OCI-M1 (cell line): Measurements from ENCODE around the gene OGFOD2.

ENCODE experiments used
- DNase-seq: peaks from one replicate; lab custom pipeline; 2025; lab: John Stamatoyannopoulos, UW

The OGFOD2 gene

DNA sequence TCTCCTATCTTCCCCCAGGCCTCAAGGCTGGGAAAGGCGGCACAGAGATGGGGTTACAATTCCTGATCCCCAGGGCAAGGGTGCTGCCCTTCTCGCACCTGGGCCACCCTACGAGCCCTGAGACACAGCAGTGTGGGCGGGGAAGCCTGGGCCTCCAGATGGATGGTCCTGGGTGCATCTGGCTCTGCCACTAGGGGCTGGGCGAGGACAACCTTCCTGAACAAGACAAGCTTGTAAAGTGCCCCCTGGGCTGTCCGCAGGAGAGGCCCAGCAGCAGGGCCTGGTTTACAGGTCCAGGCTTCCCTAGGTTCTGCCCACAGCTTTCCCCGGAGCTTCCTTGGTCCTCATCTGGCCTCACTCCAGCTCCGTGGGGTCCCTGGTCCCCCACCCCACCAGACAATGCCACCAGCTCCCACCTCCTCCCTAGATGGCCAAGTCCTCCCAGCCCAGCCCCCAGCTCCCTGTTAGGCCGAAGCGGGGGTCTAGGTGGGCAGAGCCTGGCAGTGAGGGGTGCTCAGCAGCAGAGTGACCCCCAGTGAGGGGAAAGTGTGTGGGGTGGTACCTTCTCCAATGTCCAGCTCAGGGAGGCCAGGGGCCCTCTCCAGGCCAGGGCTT is 14.3 kb downstream of the OGFOD2 start:
- no peak for DNase-seq

DNA sequence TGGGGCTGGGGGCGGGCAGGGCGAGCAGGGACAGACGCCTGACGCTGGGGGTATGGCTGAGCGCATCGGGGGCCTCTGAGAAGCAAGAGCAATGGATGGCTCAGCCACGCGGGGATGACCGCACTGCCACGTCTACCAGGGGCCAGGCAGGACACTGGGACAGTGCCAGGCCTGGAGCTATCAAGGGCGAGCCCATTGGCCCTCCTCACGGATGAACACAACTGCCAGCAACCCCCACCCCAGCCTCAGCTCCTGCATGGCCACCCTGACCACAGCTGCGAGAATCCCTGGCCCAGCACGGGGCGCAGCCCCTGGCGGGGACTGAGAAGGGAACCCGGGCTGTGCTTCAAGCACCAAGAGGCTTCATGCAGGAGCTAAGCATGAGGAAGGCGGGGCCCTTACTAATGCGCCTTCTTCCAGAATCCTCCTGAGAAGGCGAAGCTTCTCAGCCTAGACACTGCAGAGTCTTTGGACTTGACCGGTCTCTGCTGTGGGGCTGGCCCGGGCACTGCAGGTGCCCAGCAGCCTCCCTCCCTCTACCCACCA is 14.9 kb downstream of the OGFOD2 start:
- DNase-seq, result no peak

DNA sequence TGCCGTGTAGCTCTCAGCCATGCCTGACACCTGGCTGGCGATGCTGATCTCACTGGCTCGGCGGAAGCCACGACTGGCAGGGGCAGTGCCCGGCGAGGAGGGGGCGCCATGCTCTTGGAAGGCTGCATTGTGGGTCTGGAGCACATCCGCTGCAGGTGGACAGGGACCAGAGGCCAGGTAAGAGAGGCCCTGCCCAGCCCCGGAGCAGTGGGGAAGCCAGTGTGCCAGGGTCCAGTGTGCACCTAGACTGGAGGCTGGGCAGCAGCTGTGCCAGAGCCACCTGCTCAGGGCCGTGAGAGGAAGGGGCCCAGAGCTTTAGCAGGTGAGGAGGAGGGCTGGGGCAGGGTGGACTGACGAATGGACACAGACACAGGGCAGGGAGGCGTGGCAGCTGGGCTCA is 15.5 kb downstream of the OGFOD2 start:
- no peak for DNase-seq

DNA sequence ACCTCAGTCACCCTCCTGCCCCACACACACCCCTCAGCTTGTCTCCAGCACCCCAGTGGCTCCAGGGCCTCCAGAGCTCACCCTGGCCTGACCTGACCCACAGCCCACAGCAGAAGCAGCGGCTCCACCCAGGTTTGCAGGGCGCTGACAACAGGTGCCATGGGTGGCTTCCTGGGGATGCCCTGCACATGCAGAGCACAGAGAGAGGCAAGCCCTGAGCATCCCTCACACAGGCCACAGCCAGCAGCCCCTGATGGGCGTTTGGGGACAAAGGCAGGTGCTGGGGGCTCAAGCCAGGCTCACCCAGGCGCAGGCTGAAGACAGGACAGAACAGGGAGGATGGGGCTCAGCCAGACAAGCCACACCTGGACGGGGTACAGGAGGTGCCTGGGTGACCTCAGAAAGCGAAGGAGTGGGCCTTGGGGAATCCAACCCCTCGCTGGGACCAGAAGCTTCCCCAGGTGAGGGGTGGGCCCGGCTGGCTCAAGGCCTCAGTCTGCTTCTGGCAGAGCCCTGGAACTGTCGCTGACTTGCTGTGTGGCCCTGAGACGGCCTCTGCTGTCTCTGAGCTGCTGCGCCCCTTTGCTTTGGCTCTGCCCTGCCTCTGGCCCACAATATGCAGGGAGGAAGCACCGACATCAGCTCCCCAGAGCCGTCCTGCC is 16.0 kb downstream of the OGFOD2 start:
- DNase-seq, result no peak

DNA sequence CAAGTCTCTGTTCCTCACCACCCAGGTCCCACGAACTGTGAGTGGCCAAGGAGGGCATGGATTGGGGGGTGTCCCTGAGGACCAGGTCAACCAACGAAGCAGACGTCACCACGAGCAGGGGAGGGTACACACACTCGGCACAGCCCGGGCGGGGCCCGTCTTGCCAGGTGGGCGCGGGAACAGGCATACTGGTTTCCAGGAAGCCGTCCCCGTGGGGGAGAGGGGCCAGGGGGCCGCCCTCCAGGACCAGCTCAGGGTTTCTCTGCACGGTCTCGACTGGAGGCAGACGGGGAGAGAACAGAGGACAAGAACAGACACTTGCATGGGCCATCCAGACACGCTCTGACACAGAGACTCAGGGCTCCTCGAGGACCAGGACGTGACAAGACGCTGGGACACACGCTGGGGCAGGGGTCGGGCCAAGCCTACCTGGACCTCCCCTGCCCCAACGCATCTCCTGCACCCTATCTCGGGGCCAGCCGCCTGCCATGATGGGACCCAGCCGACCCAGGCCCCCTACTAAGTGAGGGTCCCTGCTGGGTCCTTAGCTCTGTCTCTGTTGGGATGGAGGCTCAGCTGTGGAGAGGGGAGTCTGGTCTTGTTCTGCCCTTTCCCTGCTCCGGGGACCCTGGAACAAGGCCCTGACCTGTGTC is 16.7 kb downstream of the OGFOD2 start:
- no peak for DNase-seq

DNA sequence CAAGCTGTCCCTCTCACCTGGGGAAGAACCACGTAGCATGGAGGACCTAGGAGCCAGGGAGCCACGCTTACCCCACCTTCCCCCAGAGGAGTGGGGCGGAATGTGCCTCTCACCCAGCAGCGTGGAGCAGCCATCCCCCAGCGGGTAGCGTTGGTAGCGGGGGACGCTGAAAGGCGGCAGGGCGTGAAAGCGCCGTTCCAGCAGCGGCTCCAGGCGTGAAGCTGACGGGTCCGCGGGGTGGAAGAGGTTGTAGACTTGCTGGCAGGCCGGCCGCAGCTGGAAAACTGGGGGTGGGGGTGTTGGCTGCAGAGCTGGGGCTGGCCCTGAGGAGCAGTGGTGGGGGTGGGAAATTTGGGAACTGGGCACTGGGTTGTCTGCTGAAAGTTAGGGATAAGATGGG is 17.3 kb downstream of the OGFOD2 start:
- DNase-seq, result no peak

DNA sequence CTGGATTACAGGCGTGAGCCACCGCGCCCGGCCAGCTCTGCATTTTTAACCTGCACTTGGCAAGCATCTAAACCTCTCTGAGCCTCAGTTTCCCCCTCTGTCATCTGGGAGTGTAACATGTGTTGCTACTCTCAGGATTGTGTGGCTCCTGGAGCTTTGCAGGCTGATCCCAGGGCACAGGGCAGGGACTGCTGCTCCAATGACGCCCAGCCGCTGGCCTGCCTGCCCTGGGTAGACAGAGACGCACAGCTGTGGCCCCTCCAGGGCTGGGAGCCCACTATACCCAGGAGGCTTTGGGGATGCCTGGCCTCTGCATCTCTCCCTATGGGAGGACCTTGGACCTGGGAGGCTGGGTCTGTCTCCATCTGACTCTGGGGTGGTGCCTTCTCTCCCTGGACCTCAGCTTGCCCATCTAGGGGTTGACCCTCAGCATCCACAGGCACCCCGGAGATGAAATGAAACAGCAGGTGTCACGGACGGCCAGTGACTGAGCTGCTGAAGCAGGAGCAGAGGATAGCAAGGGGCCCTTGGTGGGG is 19.2 kb downstream of the OGFOD2 start:
- DNase-seq, result no peak

DNA sequence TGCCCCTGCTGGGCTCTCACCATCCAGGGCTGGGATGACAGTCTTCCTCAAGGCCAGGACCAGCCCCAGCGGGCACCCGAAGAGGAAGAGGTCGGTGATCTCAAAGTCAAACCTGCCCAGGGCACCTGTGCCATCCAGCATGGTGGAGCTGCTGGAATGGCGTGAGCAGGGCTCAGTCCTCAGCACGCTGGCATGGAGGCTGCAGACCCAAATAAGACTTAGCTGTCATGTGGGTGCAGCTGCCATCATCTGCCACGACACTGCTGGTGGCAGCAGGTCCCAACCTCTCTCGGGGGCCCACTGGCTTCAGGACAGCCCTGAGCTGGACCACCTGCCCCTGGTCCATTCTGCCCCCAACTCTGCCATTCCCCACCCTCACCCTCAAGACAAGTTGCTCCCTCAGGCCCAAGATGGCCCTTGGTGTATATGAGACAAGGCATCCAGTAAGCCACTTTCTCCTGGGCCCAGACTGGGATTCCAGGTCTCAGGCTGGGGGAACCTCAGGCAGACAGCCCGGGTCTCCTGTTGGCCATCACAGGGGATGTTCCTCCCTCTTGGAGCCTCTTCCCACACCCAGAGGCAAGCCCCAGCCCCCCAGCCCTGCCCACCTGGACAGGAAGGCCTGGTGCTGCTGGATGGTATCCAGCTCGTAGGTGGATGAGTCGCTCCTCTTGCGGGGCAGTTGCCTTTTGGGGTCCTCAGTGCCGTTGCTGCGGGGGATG is 19.9 kb downstream of the OGFOD2 start:
- no peak for DNase-seq

DNA sequence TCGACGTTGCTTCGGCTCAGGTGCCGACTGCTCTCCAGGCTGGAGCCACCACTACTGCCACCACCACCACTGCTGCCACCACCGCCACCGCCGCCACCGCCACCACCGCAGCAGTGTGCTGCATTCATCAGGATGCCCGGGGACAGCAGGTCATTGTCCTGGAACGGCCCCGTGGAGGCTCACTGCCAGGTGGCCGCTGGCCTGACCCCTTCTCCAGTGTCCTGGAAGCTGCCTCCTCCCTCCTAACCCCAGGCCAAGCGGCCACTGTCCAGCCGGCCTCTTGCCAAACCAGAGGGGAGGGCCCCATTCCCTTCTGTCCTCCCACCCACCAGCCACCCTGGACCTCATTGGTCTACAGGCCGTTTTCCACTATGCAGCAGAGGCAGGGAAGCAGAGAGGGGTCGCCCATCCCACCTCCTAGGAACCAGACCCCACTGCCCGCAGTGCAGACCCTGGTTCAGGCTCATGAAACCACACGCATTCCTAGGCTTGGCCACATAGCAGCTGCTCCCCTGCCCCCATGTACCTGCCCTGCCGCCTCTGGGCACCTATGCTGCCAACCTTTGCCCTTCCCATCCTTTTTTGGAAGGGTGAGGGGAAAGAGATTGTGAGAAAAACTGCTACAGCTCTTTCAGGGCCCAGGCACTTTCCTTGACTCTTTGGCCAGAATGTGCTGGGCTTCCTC is 20.6 kb downstream of the OGFOD2 start:
- DNase-seq, result no peak

DNA sequence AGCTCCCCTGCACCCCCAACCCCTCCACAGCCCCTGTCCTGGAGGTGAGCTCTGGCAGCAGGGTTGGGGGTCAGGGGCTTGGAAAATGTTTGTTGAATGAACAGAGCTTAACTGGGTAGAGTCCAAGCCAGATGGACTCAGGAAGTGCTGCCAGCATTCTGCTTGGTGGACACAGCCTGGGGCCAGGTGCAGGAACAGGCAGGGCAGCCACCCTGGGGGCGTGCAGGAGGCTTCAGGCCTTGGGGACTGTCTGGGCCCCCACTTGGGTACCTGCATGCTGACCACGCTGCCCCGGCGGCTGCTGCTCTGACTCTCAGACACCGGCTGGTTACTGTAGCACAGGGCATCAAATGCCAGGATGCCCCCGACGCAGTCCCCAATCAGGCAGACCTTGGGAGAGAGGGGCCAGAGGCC is 21.2 kb downstream of the OGFOD2 start:
- no peak for DNase-seq

DNA sequence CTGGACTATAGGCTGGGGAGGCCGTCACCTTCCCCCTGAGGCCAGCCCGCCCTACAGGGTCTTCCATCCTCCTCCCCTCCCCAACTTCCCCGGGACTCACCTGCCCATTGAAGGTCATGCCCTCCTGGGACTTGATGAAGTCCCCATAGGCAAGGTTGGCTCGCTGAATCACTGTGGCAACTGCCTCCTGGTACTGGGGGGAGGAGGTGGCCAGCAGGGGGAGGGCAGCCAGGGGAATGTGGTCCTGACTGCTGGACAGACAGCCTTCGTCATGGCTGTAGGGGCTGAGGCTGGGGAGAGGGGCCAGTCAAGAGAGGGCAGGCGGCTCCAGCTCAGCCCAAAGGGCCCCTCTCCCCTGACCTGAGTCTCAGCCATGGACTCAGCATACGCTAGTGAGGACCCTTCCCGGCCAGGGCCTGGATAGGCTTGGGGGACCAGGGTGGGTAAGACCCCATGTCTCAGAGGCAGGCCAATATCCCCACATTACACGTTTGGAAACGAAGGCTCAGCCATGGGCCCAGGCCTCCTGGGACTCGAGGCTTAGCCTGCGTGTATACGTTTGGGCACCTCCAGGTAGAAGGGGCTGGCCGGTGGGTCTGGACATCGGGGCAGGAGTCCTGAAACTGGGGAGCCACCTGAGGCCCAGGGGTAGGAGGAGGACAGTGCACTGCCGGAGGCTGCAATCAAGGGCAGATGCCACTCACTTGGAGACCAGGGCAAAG is 21.7 kb downstream of the OGFOD2 start:
- DNase-seq, result no peak

DNA sequence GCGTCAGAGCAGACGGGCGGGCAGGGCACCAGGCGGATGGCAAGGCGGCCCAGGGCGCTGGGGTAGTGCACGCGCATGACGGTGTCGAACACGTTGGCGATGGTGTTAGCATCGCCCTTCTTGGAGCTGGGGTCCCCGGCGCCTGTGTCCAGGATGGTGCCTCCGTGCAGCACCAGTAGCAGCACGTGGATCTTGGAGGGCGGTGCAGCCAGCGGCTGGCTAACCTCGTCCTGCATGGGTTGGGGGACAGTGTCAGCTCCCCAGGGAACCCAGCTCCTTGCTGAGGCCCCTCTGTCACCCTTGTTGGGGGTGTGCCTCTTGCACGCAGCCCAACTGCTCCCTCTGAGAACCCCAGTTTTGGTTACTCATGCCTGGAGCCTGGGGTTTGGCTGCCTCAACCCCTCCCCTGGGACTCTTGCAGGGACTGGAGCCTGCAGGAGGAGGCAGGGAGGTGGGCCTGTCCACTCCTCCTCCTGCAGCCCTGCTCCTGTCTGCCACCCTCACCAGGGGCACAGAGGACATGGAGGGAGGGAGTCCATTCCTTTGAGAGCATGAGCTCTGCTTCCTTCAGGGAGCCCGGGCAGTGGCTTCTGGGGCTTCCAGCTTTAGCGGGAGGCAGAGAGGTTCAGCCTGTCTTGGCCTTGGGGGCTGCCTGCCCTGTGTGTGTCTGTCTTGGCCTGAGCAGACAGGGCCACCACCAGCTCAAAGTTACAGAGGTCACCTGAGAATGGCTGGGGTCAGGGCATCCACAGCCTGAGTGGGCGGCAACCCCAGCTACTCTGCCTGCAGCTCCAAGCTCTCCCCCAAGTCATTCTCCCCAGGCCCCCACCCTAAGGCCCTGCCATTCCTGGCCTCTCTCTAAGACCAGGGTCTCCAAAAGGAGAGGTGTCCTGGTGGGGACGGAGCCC is 22.6 kb downstream of the OGFOD2 start:
- no peak for DNase-seq

DNA sequence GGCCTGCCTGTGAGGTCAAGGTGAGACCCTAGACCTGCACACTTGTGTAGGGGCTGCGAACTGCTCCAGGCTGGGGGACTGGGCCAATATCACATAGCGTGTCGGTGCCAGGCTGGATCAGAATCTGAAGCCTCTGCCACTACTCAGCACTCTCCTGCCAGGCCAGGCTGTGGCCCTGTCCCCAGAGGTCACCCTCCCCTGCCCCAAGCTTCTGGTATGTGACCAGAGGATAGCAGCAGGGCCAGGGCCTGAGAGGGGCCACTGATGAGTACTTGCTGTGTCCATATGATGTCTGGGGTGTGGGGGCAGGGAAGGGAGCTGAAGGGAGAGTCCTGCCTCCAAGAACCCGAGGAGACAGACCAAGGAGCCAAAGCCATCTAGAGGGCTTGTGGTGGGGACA is 23.3 kb downstream of the OGFOD2 start:
- DNase-seq, result no peak

DNA sequence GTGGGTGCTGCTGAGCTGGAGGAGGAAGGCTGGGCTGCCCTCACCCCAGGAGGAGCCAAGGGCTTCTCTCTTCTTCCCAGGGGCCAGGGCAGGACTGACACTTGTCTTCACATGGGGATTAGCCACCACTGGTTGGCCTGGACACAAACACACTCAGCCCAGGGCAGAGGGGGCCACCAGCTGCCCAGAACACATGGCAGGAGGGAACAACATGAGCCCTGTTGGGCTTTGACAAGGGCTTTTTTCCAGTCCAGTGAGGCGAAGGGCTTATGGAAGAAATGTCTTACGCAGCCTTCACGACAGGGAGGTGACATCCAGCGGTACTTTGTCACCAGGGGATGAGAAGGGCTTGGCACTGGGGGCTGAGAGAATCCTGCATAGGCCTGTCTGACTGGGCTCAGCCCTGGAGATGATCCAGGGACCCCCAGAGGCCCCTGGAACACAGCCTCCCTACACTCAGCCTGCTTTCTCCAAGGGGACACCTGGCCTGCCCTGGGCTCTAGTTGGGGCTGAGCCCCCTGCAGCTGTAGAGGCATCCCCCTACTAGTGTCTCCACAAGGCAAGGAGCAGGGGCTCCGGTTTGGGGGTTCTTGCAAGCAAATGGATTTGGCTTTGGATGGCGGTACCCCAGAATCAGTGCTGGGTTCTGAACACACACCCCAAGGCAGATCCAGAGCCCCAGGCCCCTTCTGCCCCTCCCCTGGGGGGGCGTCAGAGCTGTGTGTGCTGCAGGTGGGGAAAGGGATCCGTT is 24.3 kb downstream of the OGFOD2 start:
- DNase-seq, result no peak

DNA sequence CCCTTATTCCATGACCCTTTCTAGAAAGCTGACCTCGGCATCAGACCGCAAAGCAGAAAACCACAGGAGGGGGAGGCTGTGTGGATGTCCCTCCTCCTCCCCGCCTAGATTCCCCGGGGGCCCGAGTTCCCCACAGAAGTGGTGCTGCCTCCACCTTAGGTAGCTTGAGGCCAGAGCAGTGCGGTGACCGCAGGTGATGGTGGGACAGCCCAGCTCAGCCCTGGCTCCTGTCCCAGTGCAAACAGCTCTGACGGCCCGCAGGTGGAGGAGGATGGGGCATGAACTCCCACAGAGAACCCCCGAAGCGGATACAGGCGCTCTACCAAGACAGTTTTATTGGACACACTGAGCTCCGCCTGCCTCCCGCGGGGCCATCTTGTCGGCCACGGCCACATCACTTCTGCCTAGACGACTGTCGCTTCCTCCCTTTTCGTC is 25.0 kb downstream of the OGFOD2 start:
- peak; percentile 73 for DNase-seq

DNA sequence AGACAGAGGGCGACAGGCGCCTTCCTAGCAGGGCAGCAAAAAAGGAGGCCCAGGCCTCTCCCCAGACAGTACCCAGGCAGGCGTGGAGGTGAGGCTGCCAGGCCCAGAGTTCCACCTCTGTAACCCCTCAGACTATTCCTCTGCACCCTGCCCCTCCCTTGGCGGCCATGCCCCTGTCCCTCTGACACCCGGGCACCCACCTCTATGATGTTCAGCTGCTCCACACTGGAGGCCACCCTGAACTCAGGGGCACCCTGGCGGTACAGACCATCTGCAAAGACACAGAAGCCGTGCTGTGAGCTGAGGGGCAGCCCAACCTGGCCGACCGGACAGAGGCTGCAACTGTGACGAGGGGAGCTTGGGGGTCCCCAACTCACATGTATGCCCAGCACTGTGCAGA is 25.5 kb downstream of the OGFOD2 start:
- DNase-seq, result no peak

DNA sequence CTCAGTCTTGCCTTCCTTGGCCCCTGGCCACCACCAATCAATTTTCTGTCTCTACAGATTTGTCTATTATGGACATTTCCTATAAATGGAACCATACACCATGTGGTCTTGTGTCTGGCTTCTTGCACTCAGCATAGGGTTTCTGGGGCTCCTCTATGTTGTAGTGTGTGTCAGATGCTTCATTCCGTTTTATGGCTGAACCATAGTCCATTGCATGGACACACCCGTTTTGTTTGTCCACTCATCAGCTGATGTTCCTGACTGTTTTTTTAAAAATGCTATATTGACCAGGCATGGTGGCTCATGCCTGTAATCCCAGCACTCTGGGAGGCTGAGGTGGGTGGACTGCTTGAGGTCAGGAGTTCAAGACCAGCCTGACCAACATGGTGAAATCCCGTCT is 26.4 kb downstream of the OGFOD2 start:
- DNase-seq, result no peak

DNA sequence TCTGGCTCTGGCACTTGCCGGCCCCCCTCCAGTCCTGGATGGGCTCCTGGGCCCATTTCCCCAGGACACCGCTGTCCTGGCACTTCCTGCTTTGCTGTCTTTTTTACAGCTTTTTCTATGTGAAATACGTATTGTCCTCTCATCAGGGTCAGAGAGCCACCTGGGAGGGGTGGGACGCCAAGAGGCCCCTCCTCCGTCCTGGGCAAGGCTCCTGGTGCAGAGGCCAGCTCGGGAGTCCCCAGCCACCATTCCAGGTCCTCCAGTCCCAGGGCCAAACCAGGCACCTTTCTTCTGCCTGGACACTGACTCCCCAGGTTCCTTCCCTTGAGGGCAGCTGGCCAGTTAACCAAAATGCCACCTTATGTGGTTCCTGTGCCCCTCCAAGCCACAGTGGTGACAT is 28.2 kb downstream of the OGFOD2 start:
- no peak for DNase-seq

DNA sequence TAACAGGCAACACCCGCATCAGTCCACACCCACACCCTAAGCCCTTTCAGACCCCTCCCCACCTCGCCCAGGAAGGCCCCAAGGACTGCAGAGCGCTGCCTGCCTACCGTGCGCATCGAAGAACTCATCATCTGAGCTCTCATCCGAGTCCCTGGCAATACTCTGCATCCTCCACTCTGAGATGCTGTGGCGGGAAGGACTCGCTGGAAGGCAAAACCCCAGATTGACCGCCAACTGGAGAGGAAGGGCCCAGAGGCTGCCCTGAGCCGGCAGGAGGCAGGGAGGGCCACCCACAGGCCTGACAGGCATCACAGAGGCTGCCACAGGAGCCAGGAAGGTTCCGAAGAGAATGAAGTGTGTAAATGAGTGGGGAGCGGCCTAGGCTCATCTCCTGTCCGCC is 29.2 kb downstream of the OGFOD2 start:
- no peak for DNase-seq
